H1 (cell line): Measurements from ENCODE around the gene DMPK. TPM values are rescaled to one million over a fixed set of nuclear protein-coding genes. Genes with fewer than 3 reads are reported as not detected.

Source experiments
- CTCF ChIA-PET: fragments of 300-600 bp; sonication (Branson Sonifier 250); formaldehyde crosslinking; loops from one replicate; lab custom pipeline; 2021; ENCODE audit not compliant: partially characterized antibody; lab: Charles Lee
- POLR2A ChIA-PET: fragments of 300-600 bp; sonication (Branson Sonifier 250); formaldehyde crosslinking; loops from one replicate; lab custom pipeline; 2021; ENCODE audit warnings: inconsistent platforms; ENCODE audit not compliant: partially characterized antibody; lab: Charles Lee
- DNase-seq, 2 experiments: peaks; one replicate each; pipeline versions ENCODE4 v3.0.0 to v3.0.0-alpha.2; 2010 to 2022; ENCODE audit warnings: low spot score in 2 of 2, low read depth in 1 of 2, mixed read lengths in 1 of 2
- FAIRE-seq: peaks from 2 replicates; lab custom pipeline; 2011; peaks lifted over from hg19 to GRCh38; lab: Jason Lieb, UNC
- H2AFZ ChIP-seq: 2 replicates; pipeline ENCODE4 v1.8.1; 2012; ENCODE audit warnings: low read length, inconsistent platforms
- H2AK5ac ChIP-seq: 2 replicates; pipeline ENCODE4 v1.6.1; 2013; ENCODE audit warnings: low read depth, low read length
- H2BK120ac ChIP-seq: replicated peaks from 2 replicates; pipeline ENCODE3; 2013; ENCODE audit warnings: low read depth, low read length, inconsistent platforms
- H2BK12ac ChIP-seq: 2 replicates; pipeline ENCODE4 v1.6.1; 2013; ENCODE audit warnings: low read depth, low read length
- H2BK15ac ChIP-seq: 2 replicates; pipeline ENCODE4 v1.6.1; 2013; ENCODE audit warnings: low read length
- H2BK20ac ChIP-seq: 2 replicates; pipeline ENCODE4 v1.6.1; 2013; ENCODE audit warnings: low read length
- H2BK5ac ChIP-seq: 2 replicates; pipeline ENCODE4 v1.6.1; 2013; ENCODE audit warnings: low read depth, low read length
- H3K14ac ChIP-seq: 2 replicates; pipeline ENCODE4 v1.6.1; 2013; ENCODE audit warnings: inconsistent platforms; ENCODE audit not compliant: insufficient read length
- H3K18ac ChIP-seq: 2 replicates; pipeline ENCODE4 v1.6.1; 2013; ENCODE audit warnings: low read length; ENCODE audit errors: extremely low read depth
- H3K23ac ChIP-seq: 2 replicates; pipeline ENCODE4 v1.6.1; 2013; ENCODE audit warnings: inconsistent platforms; ENCODE audit not compliant: insufficient read length
- H3K23me2 ChIP-seq: 2 replicates; pipeline ENCODE4 v1.6.1; 2013; ENCODE audit warnings: low read depth, low read length
- H3K27ac ChIP-seq: 2 replicates; pipeline ENCODE4 v1.6.1; 2011; ENCODE audit warnings: low read depth, low read length, inconsistent platforms
- H3K27me3 ChIP-seq, 4 experiments: replicated peaks in 1 of 4; 1 replicate in 1 of 4; 2 replicates in 3 of 4; pipeline versions ENCODE4 v1.6.1 to v1.8.1; 2011 to 2013; ENCODE audit warnings: low read length in 3 of 4, mild to moderate bottlenecking in 3 of 4, inconsistent platforms in 2 of 4, mixed read lengths in 2 of 4, moderate library complexity in 1 of 4; ENCODE audit not compliant: control insufficient read depth in 3 of 4, insufficient read depth in 3 of 4; ENCODE audit errors: extremely low read depth in 1 of 4
- H3K36me3 ChIP-seq, 4 experiments: 2 replicates each; pipeline versions ENCODE4 v1.6.1 to v1.8.1; 2011 to 2013; ENCODE audit warnings: mild to moderate bottlenecking in 4 of 4, low read length in 3 of 4, moderate library complexity in 2 of 4, control low read depth in 1 of 4, inconsistent platforms in 1 of 4; ENCODE audit not compliant: insufficient read depth in 4 of 4, control insufficient read depth in 2 of 4
- H3K4ac ChIP-seq: replicated peaks from 2 replicates; pipeline ENCODE3; 2013; ENCODE audit warnings: low read length, low read depth, mixed read lengths, inconsistent platforms; ENCODE audit not compliant: insufficient read length
- H3K4me1 ChIP-seq, 4 experiments: replicated peaks in 1 of 4; 1 replicate in 1 of 4; 2 replicates in 3 of 4; pipeline versions ENCODE4 v1.6.1 to v1.8.1; 2011 to 2013; ENCODE audit warnings: low read length in 3 of 4, inconsistent platforms in 2 of 4, mixed read lengths in 1 of 4; ENCODE audit not compliant: insufficient read depth in 4 of 4, control insufficient read depth in 3 of 4
- H3K4me2 ChIP-seq, 2 experiments: 2 replicates each; pipeline versions ENCODE4 v1.6.1 to v1.8.1; 2011 to 2013; ENCODE audit warnings: low read depth in 2 of 2, low read length in 2 of 2, control low read depth in 1 of 2, inconsistent platforms in 1 of 2, mild to moderate bottlenecking in 1 of 2; ENCODE audit not compliant: insufficient read depth in 1 of 2
- H3K4me3 ChIP-seq, 4 experiments: fragments of 200-600, 300-600 bp in 1 of 4; sonication (generic), shearing (Covaris generic), sonication (Bioruptor Twin) in 1 of 4; 2 replicates each; pipeline versions ENCODE4 v1.5.1 to v1.8.1; 2011 to 2016; ENCODE audit warnings: low read length in 4 of 4, low read depth in 3 of 4, control low read depth in 2 of 4, inconsistent platforms in 2 of 4, mild to moderate bottlenecking in 2 of 4, mixed read lengths in 1 of 4, moderate library complexity in 1 of 4; ENCODE audit not compliant: insufficient read depth in 2 of 4; ENCODE audit errors: extremely low read depth in 1 of 4
- H3K56ac ChIP-seq: replicated peaks from 2 replicates; pipeline ENCODE3; 2013; ENCODE audit warnings: low read depth, mild to moderate bottlenecking, mixed read lengths, low read length, inconsistent platforms; ENCODE audit not compliant: insufficient read length
- H3K79me1 ChIP-seq: 2 replicates; pipeline ENCODE4 v1.6.1; 2013; ENCODE audit warnings: low read depth, low read length, control low read depth
- H3K79me2 ChIP-seq, 2 experiments: 2 replicates each; pipeline versions ENCODE4 v1.6.1 to v1.8.1; 2012 to 2013; ENCODE audit warnings: low read length in 2 of 2, mild to moderate bottlenecking in 2 of 2, inconsistent platforms in 1 of 2; ENCODE audit not compliant: insufficient read depth in 2 of 2, control insufficient read depth in 1 of 2
- H3K9ac ChIP-seq, 4 experiments: replicated peaks in 1 of 4; 1 replicate in 1 of 4; 2 replicates in 3 of 4; pipeline versions ENCODE4 v1.6.1 to v1.8.1; 2011 to 2013; ENCODE audit warnings: low read depth in 3 of 4, low read length in 3 of 4, control low read depth in 2 of 4, mild to moderate bottlenecking in 2 of 4, moderate library complexity in 2 of 4, inconsistent platforms in 1 of 4; ENCODE audit errors: extremely low read depth in 1 of 4
- H3K9me3 ChIP-seq, 2 experiments: 2 replicates each; pipeline versions ENCODE4 v1.6.1 to v1.8.1; 2012 to 2013; ENCODE audit warnings: mild to moderate bottlenecking in 2 of 2, moderate library complexity in 2 of 2, control low read depth in 1 of 2, inconsistent platforms in 1 of 2, low read depth in 1 of 2, low read length in 1 of 2, mixed read lengths in 1 of 2; ENCODE audit not compliant: insufficient read depth in 2 of 2
- H4K20me1 ChIP-seq, 2 experiments: replicated peaks in 1 of 2; 2 replicates each; pipeline versions ENCODE3 to v1.8.1; 2011 to 2013; ENCODE audit warnings: inconsistent platforms in 2 of 2, low read length in 2 of 2, mild to moderate bottlenecking in 1 of 2; ENCODE audit not compliant: insufficient read depth in 2 of 2, control insufficient read depth in 1 of 2
- H4K5ac ChIP-seq: 2 replicates; pipeline ENCODE4 v1.6.1; 2013; ENCODE audit warnings: low read length, low read depth, mixed read lengths, inconsistent platforms; ENCODE audit not compliant: insufficient read length
- H4K8ac ChIP-seq: 2 replicates; pipeline ENCODE4 v1.8.0; 2013; ENCODE audit warnings: mild to moderate bottlenecking, moderate library complexity, low read length, inconsistent platforms; ENCODE audit not compliant: insufficient read depth; ENCODE audit errors: extremely low read depth
- H4K91ac ChIP-seq: replicated peaks from 2 replicates; pipeline ENCODE3; 2013; ENCODE audit warnings: low read length, mixed read lengths, inconsistent platforms; ENCODE audit not compliant: insufficient read length
- BCL11A ChIP-seq, 2 experiments: IDR thresholded peaks; one replicate each; pipeline ENCODE4 v1.6.1; 2011; ENCODE audit warnings: low read depth in 2 of 2, low read length in 2 of 2, mild to moderate bottlenecking in 2 of 2
- RBBP5 ChIP-seq: IDR thresholded peaks from 2 replicates; pipeline ENCODE4 v1.7.1; 2012; ENCODE audit warnings: low read depth, mild to moderate bottlenecking, inconsistent platforms, low read length, moderate library complexity, borderline replicate concordance
- WGBS, 2 experiments: shearing (Covaris generic) in 1 of 2; methylation state at CpG; one replicate each; pipeline versions ENCODE4 v1.1.6 to v1.1.7; 2013 to 2015; ENCODE audit warnings: low lambda C conversion rate in 2 of 2, mixed read lengths in 2 of 2, inconsistent platforms in 1 of 2, low coverage in 1 of 2, missing lambda C conversion rate in 1 of 2; ENCODE audit not compliant: insufficient replicate concordance in 2 of 2, insufficient coverage in 1 of 2, insufficient read length in 1 of 2; ENCODE audit errors: extremely low coverage in 1 of 2, missing lambda C conversion rate in 1 of 2; 5-methylcytosine and 5-hydroxymethylcytosine counted together
- polyA plus RNA-seq, 7 experiments: library from polyadenylated mRNA; depleted of rRNA in 3 of 7; stranded (reverse) in 5 of 7; unstranded in 2 of 7; fragments of >200 nt in 5 of 7; fragments of 200-250 nt in 2 of 7; gene quantifications; 1 replicate in 5 of 7; 2 replicates in 1 of 7; 4 replicates in 1 of 7; pipeline versions ENCODE4 v1.2.1 to v1.2.3, GENCODE V29; 2011 to 2013; ENCODE audit warnings: missing spikeins in 2 of 7, mixed read lengths in 2 of 7
- total RNA-seq: library from RNA; stranded (reverse); fragmentation: NEBNext Ultra II Directional; extraction: Animal tissue kit (Norgen Biotek cat#: 25700); gene quantifications from 2 replicates; pipeline ENCODE4 v1.2.1, GENCODE V29; 2021

Gene DMPK
- total and polyA plus RNA-seq, 2 of the 8 experiments (the other 6 are each of a cell fraction or from before 2014, with no cell fraction given), result 13.7 to 27.4 TPM

DNA sequence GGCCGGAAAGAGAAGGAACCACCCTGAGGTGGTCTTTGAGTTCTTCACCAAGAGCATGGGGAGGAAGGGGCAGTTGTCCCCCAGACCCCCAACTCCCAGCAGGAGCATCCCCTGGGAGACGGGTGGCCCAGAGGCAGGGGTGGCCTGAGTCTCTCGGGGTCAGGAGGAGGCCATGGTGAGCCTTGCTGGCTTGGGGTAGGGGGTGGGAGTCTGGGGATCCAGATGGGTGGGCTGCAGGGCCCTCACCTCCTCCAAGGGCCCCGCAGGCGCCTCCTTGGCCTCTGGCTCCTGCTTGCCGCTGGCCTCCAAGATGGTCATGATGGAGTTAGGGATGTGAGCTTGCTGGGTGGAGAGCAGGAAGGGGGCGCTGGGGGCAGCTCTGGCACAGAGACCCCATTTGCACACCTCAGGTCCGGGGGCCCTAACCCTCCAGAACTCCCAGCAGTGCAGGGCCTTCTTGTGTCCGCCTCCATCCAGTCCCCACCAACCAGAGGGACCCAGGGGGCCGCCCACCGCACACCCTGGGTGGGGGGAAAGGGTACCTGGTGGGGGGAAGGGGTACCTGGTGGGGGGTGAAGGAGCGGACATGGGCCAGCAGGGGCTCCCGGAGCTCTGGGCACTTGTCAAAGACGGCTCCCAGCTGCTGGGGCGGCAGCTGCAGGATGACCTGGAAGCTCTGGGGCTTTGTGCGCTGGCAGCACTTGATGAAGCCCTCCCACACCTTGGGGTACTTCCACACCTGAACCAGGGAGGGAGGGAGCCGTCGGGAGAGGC, 34.1 kb upstream of the DMPK start:
- Histone ChIP-seq H3K56ac (peak overlapping the region; percentile 78), H2AFZ (no peak overlapping the region), H4K8ac (peak overlapping the region; percentile 94), H3K4me2 (peak overlapping the region; percentile 85 to 88), H3K4me3 (peak overlapping the region; percentile 42 to 68 (median 52)), H3K9ac (peak overlapping the region in 3 of 4 experiments; percentile 70 to 85 (median 78); a peak in 6 of 7 replicates), H2BK20ac (no peak overlapping the region), H2BK15ac (no peak overlapping the region; the same call in 1 of the 2 replicates), H3K18ac (peak overlapping the region; percentile 72), H3K9me3 (no peaks in the 10 kb centered on the region), H3K36me3 (peaks cover 2 to 12% (median 7%) of the 10 kb centered on the region in 4 experiments; a peak in 6 of 8 replicates), H2BK120ac (no peak overlapping the region), H2BK5ac (peak overlapping the region; percentile 64; the same call in 1 of the 2 replicates), H3K14ac (no peak overlapping the region), H3K23ac (no peak overlapping the region), H2AK5ac (peak overlapping the region; percentile 79; the same call in 1 of the 2 replicates), H4K5ac (peak overlapping the region; percentile 41), H4K91ac (peak overlapping the region; percentile 45), H3K4me1 (peaks cover 0 to 23% (median 20%) of the 10 kb centered on the region in 4 experiments; a peak in 6 of 7 replicates), H4K20me1 (peaks cover 0 to 4% of the 10 kb centered on the region in 2 experiments), H3K27ac (peak overlapping the region; percentile 86), H3K79me1 (no peaks in the 10 kb centered on the region; the same call in 1 of the 2 replicates), H3K4ac (peak overlapping the region; percentile 12), H3K23me2 (peaks cover 16% of the 10 kb centered on the region), H2BK12ac (peak overlapping the region; percentile 78), H3K27me3 (no peaks in the 10 kb centered on the region), H3K79me2 (no peaks in the 10 kb centered on the region)
- FAIRE-seq (no peak), DNase-seq (peak in 1 of 2 experiments; percentile 68)
- POLR2A ChIA-PET, result interaction anchor here (0.6 to 12.6 kb wide), 16 partner anchors 9 to 85 kb away, joined by 3 to 175 read pairs (median 8); partner anchors contain the start of genes DMWD, FOXA3, IRF2BP1 and SIX5
- 0 out of 2 replicates have a peak, but pooled peaks have one; percentile 17 for TF ChIP-seq RBBP5
- no peak for TF ChIP-seq BCL11A (IDR thresholded peaks at IDR 0.05; ENCODE audit: low read depth in 2 of 2, low read length in 2 of 2)
- 31% methylated on average over 13 of the region's 18 CpGs; no CpG with 5 or more reads in 1 of the 2 experiments for WGBS, 2 experiments
- CTCF ChIA-PET, result interaction anchor here (0.6 to 8.8 kb wide), 39 partner anchors 11 to 846 kb away, joined by 3 to 107 read pairs (median 5); partner anchors contain the start of genes DMPK, DMWD, IRF2BP1 and MYPOP
